ENCODE data around the gene SMAD6.

The SMAD6 gene

DNA sequence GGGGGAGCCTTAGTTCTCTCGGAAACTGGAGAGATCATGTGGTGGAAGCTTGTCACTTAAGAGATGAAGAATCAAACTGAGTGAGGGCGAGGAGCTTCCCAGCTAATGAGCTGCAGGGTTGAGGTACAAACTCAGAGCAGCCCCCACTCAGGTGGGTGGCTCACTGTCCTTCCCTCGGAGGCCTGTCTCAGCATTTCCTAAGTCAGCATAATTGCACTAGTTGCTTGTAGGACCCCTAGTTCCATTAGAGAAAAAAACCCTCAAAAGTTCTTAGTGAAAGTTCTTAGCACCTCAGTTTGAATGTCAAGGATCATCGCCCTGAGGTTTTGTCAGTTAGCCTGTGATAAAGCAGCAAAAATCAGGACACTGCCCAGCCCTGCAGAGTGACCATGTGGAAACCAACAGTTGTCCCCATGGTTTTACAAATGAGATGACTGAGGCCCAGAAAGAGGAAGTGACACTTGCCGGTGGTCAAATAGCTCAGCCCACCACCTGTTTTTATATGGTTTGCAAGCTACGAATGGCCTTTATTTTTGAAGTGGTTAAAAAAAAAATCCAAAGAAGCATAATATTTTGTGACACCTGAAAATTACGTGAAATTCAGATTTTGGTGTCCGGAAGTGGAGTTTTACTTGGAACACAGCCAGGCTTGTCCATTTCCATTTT, 11.9 kb downstream of the SMAD6 start:
- Histone ChIP-seq H3K23ac (ENCODE audit: low read length) (no peak overlapping the region), H3K79me1 (ENCODE audit: low read length) (peaks cover 3% of the 10 kb centered on the region), H3K9me3 (ENCODE audit: insufficient read depth, low read depth, low read length) (no peaks in the 10 kb centered on the region), H3K18ac (ENCODE audit: low read length) (no peak overlapping the region), H3K4me2 (ENCODE audit: low read length) (no peak overlapping the region), H3K27me3 (ENCODE audit: insufficient read depth, low read length) (no peaks in the 10 kb centered on the region), H3K14ac (ENCODE audit: low read length) (no peak overlapping the region), H3K36me3 (ENCODE audit: control insufficient read depth in 1 of 2, insufficient read depth in 2 of 2, low read length in 2 of 2) (peaks cover 51 to 69% of the 10 kb centered on the region in 2 experiments), H3K9ac (ENCODE audit: low read length) (no peak overlapping the region), H3K4ac (ENCODE audit: low read depth, low read length) (no peak overlapping the region), H2BK120ac (ENCODE audit: insufficient read depth, low read length, poor library complexity) (no peak overlapping the region), H3K79me2 (ENCODE audit: control insufficient read depth, insufficient read depth, low read length, poor library complexity) (peaks cover 5% of the 10 kb centered on the region), H2AK5ac (ENCODE audit: low read length) (no peak overlapping the region), H3K27ac (ENCODE audit: low read depth, low read length) (no peak overlapping the region), H2BK5ac (ENCODE audit: low read depth, low read length, poor library complexity) (no peak overlapping the region), H4K91ac (ENCODE audit: low read depth, low read length) (no peak overlapping the region), H3K4me3 (ENCODE audit: low read depth, low read length) (no peak overlapping the region), H4K8ac (ENCODE audit: low read depth, low read length) (no peak overlapping the region), H4K12ac (ENCODE audit: low read depth, low read length) (no peak overlapping the region), H2AFZ (ENCODE audit: insufficient read depth, low read length, poor library complexity) (no peak overlapping the region), H2BK12ac (ENCODE audit: low read length) (no peak overlapping the region), H3K4me1 (ENCODE audit: control insufficient read depth in 1 of 2, insufficient read depth in 2 of 2, low read length in 2 of 2) (peaks cover 29 to 36% of the 10 kb centered on the region in 2 experiments)
- no peak for DNase-seq
- no CpG with 5 or more reads among the region's 8 CpGs for WGBS (ENCODE audit: extremely low coverage, insufficient coverage, insufficient read length)

DNA sequence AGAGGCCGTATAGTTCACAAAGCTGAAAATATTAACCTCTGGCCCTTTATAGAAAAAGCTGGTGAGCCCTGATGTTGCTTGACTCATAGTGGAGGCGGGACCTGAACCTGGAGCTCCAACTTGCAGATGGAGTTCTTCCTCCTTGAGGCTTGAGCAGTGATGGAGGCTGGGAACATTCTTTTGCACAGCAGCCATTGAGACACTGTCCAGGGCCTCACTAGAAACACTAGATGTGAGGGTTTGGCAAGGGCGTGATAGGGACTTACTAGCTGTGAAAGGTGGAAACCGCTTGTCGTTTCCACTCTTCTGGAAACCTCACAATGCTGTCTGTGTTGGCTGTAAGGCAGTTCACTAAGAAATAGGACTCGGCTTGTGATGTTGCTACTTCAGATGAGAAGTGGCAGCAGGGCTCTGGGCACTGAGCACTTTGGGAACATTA, 12.5 kb downstream of the SMAD6 start:
- Histone ChIP-seq H3K79me2 (ENCODE audit: control insufficient read depth, insufficient read depth, low read length, poor library complexity) (peaks cover 10% of the 10 kb centered on the region), H3K23ac (ENCODE audit: low read length) (no peak overlapping the region), H3K79me1 (ENCODE audit: low read length) (peaks cover 3% of the 10 kb centered on the region), H4K8ac (ENCODE audit: low read depth, low read length) (no peak overlapping the region), H2AFZ (ENCODE audit: insufficient read depth, low read length, poor library complexity) (no peak overlapping the region), H3K27me3 (ENCODE audit: insufficient read depth, low read length) (no peaks in the 10 kb centered on the region), H4K91ac (ENCODE audit: low read depth, low read length) (no peak overlapping the region), H3K4me2 (ENCODE audit: low read length) (no peak overlapping the region), H2BK12ac (ENCODE audit: low read length) (no peak overlapping the region), H3K4me1 (ENCODE audit: control insufficient read depth in 1 of 2, insufficient read depth in 2 of 2, low read length in 2 of 2) (peaks cover 33 to 40% of the 10 kb centered on the region in 2 experiments), H2AK5ac (ENCODE audit: low read length) (no peak overlapping the region), H3K36me3 (ENCODE audit: control insufficient read depth in 1 of 2, insufficient read depth in 2 of 2, low read length in 2 of 2) (peaks cover 53 to 69% of the 10 kb centered on the region in 2 experiments), H3K4ac (ENCODE audit: low read depth, low read length) (no peak overlapping the region), H3K27ac (ENCODE audit: low read depth, low read length) (no peak overlapping the region), H3K18ac (ENCODE audit: low read length) (no peak overlapping the region), H4K12ac (ENCODE audit: low read depth, low read length) (no peak overlapping the region), H3K9ac (ENCODE audit: low read length) (no peak overlapping the region), H2BK5ac (ENCODE audit: low read depth, low read length, poor library complexity) (no peak overlapping the region), H3K4me3 (ENCODE audit: low read depth, low read length) (no peak overlapping the region), H3K9me3 (ENCODE audit: insufficient read depth, low read depth, low read length) (no peaks in the 10 kb centered on the region), H3K14ac (ENCODE audit: low read length) (no peak overlapping the region), H2BK120ac (ENCODE audit: insufficient read depth, low read length, poor library complexity) (no peak overlapping the region)
- WGBS (ENCODE audit: extremely low coverage, insufficient coverage, insufficient read length) = no CpG with 5 or more reads among the region's 6 CpGs
- peak; percentile 31 to 45 for DNase-seq

DNA sequence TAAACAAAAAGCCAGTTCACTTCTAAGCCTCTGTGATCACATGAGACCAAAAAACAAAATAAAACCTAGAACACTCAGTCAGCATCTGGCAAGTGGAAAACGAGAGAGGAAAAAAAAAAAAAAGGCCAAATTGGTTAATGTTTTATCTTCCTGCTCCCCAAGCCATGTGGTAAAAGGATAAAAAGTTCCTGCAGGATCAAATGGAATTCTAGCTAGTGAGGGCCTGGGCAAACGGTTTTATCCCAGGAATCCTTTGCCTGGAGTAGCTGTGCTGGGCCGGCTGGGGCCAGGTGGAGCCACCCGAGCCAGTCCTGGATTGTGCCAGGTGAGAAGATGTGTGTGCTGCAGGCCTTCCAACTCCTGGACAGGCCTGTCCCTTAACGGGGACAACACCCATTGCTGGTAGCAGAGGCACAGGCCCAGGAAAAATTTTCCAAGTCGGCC, 13.2 kb downstream of the SMAD6 start:
- H3K79me2 ChIP-seq (ENCODE audit: control insufficient read depth, insufficient read depth, low read length, poor library complexity) = peaks cover 11% of the 10 kb centered on the region
- no peak overlapping the region for H3K4me3 ChIP-seq (ENCODE audit: low read depth, low read length)
- no peak overlapping the region for H3K18ac ChIP-seq (ENCODE audit: low read length)
- no peak overlapping the region for H4K12ac ChIP-seq (ENCODE audit: low read depth, low read length)
- no CpG with 5 or more reads among the region's 6 CpGs for WGBS (ENCODE audit: extremely low coverage, insufficient coverage, insufficient read length)
- no peak overlapping the region for H3K4me2 ChIP-seq (ENCODE audit: low read length)
- H3K27ac ChIP-seq (ENCODE audit: low read depth, low read length) = no peak overlapping the region
- no peak overlapping the region for H2AK5ac ChIP-seq (ENCODE audit: low read length)
- H3K36me3 ChIP-seq (ENCODE audit: control insufficient read depth in 1 of 2, insufficient read depth in 2 of 2, low read length in 2 of 2) = peaks cover 54 to 71% of the 10 kb centered on the region in 2 experiments
- no peaks in the 10 kb centered on the region for H3K27me3 ChIP-seq (ENCODE audit: insufficient read depth, low read length)
- peaks cover 33 to 38% of the 10 kb centered on the region in 2 experiments for H3K4me1 ChIP-seq (ENCODE audit: control insufficient read depth in 1 of 2, insufficient read depth in 2 of 2, low read length in 2 of 2)
- H2BK5ac ChIP-seq (ENCODE audit: low read depth, low read length, poor library complexity) = no peak overlapping the region
- no peak overlapping the region for H3K23ac ChIP-seq (ENCODE audit: low read length)
- peak overlapping the region; percentile 55 for H3K4ac ChIP-seq (ENCODE audit: low read depth, low read length)
- H2BK120ac ChIP-seq (ENCODE audit: insufficient read depth, low read length, poor library complexity) = no peak overlapping the region
- H3K79me1 ChIP-seq (ENCODE audit: low read length) = peaks cover 3% of the 10 kb centered on the region
- no peak overlapping the region for H3K9ac ChIP-seq (ENCODE audit: low read length)
- no peak for DNase-seq
- H3K9me3 ChIP-seq (ENCODE audit: insufficient read depth, low read depth, low read length) = no peaks in the 10 kb centered on the region
- no peak overlapping the region for H2AFZ ChIP-seq (ENCODE audit: insufficient read depth, low read length, poor library complexity)
- H4K8ac ChIP-seq (ENCODE audit: low read depth, low read length) = no peak overlapping the region
- H4K91ac ChIP-seq (ENCODE audit: low read depth, low read length) = no peak overlapping the region
- no peak overlapping the region for H2BK12ac ChIP-seq (ENCODE audit: low read length)
- H3K14ac ChIP-seq (ENCODE audit: low read length) = no peak overlapping the region

- Histone ChIP-seq H3K4ac (ENCODE audit: low read depth, low read length) (no peak overlapping the region), H2BK5ac (ENCODE audit: low read depth, low read length, poor library complexity) (no peak overlapping the region), H3K79me2 (ENCODE audit: control insufficient read depth, insufficient read depth, low read length, poor library complexity) (peaks cover 12% of the 10 kb centered on the region), H3K23ac (ENCODE audit: low read length) (no peak overlapping the region), H3K9me3 (ENCODE audit: insufficient read depth, low read depth, low read length) (peaks cover 1% of the 10 kb centered on the region), H3K27me3 (ENCODE audit: insufficient read depth, low read length) (no peaks in the 10 kb centered on the region), H2BK120ac (ENCODE audit: insufficient read depth, low read length, poor library complexity) (no peak overlapping the region), H3K4me2 (ENCODE audit: low read length) (no peak overlapping the region), H4K8ac (ENCODE audit: low read depth, low read length) (no peak overlapping the region), H2BK12ac (ENCODE audit: low read length) (no peak overlapping the region), H3K14ac (ENCODE audit: low read length) (no peak overlapping the region), H2AFZ (ENCODE audit: insufficient read depth, low read length, poor library complexity) (no peak overlapping the region), H3K18ac (ENCODE audit: low read length) (no peak overlapping the region), H2AK5ac (ENCODE audit: low read length) (no peak overlapping the region), H3K79me1 (ENCODE audit: low read length) (peaks cover 3% of the 10 kb centered on the region), H3K4me3 (ENCODE audit: low read depth, low read length) (no peak overlapping the region), H3K36me3 (ENCODE audit: control insufficient read depth in 1 of 2, insufficient read depth in 2 of 2, low read length in 2 of 2) (peaks cover 62 to 77% of the 10 kb centered on the region in 2 experiments), H4K12ac (ENCODE audit: low read depth, low read length) (no peak overlapping the region), H3K27ac (ENCODE audit: low read depth, low read length) (no peak overlapping the region), H3K9ac (ENCODE audit: low read length) (no peak overlapping the region), H3K4me1 (ENCODE audit: control insufficient read depth in 1 of 2, insufficient read depth in 2 of 2, low read length in 2 of 2) (peaks cover 33 to 43% of the 10 kb centered on the region in 2 experiments), H4K91ac (ENCODE audit: low read depth, low read length) (no peak overlapping the region)
- WGBS (ENCODE audit: extremely low coverage, insufficient coverage, insufficient read length) = no CpG with 5 or more reads among the region's 15 CpGs
- no peak for DNase-seq
Observed at GRCh38 chr15:66715720-66716655, 14.0 kb downstream of the SMAD6 start.

Data from trophoblast cell (in vitro differentiated cells and primary cell).